COLO668 (cell line): ENCODE results near the gene STK32C.
A peak's percentile ranks its signal among the peaks of the same experiment; 100 is the strongest.

Experiments
- DNase-seq: peaks from one replicate; lab custom pipeline; 2025; ENCODE audit not compliant: unreplicated experiment; lab: John Stamatoyannopoulos, UW

The STK32C gene

GRCh38 chr10:132189016-132189415 lies 118.7 kb downstream of the STK32C start:
- DNase-seq = no peak

DNA sequence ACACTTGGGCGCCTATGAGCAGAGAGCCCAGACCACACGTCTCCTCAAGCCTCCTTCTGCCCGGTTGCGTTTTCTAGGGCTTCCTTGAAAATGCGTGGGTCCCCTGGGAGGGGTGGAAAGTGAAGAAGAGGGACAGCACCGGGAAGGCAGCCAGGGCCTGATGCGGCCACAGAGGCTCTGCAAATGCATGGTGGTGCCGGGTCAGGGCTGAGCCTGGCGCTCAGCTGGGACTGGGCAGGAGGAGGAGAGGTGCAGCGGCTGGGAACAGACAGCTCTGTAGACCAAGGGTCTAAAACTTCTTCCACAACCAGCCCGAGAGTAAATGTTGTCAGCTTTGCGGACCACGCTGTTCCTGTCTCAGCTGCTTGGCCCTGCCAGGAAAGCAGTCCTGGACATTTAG lies 119.4 kb downstream of the STK32C start:
- no peak for DNase-seq

GRCh38 chr10:132187430-132188138 lies 120.2 kb downstream of the STK32C start:
- peak; percentile 22 for DNase-seq

DNA sequence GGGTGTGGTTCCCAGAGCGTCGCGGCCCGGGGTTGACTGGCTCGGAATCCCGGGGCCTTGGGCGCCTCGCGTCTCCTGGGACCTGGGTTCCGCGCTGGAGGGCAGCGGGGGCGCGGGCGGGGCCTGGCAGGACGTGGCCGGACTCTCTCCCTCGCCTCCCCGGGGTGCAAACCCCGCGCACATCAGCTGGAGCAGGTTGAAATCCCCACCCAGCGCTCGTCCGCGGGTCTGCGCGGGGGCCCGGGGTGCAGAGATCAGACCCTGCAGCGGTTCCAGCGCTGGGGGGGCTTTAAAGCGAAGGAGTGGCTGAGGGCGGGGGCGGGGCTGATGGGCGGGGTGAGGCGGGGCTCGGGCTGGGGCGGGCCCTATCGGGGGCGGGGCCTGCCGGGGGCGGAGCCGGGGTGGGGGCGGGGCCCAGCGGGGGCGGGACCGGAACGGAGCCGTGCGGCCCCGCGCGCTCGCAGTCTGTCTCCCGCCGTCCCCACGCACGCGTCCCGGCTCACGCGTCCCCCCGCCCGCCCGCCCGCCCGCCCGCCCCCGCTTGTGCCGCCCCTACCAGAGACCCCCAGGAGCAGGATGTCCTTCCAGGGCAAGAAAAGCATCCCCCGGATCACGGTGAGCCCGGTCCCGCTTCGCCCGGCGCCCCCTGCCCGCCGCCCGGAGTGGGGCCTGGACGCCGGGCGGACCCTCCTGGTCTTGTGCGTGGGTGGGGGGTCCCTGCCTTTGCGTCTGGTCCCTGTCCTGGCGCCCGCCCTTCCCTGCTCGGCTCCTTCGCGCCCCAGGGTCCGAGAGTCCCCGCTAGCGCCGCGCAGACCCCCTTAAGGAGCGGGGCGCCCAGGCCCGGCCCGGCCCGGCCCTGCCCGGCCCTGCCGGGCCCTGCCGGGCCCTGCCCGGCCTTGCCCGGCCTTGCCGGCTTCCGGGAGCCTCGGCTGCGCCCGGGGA lies 121.0 kb downstream of the STK32C start, which contains the start of gene DPYSL4:
TSS of gene DPYSL4 (plus strand) at position 461 of the 942 bp plus-strand sequence. CDS start at position 577, 116 bp downstream.
- peak; percentile 48 for DNase-seq

DNA sequence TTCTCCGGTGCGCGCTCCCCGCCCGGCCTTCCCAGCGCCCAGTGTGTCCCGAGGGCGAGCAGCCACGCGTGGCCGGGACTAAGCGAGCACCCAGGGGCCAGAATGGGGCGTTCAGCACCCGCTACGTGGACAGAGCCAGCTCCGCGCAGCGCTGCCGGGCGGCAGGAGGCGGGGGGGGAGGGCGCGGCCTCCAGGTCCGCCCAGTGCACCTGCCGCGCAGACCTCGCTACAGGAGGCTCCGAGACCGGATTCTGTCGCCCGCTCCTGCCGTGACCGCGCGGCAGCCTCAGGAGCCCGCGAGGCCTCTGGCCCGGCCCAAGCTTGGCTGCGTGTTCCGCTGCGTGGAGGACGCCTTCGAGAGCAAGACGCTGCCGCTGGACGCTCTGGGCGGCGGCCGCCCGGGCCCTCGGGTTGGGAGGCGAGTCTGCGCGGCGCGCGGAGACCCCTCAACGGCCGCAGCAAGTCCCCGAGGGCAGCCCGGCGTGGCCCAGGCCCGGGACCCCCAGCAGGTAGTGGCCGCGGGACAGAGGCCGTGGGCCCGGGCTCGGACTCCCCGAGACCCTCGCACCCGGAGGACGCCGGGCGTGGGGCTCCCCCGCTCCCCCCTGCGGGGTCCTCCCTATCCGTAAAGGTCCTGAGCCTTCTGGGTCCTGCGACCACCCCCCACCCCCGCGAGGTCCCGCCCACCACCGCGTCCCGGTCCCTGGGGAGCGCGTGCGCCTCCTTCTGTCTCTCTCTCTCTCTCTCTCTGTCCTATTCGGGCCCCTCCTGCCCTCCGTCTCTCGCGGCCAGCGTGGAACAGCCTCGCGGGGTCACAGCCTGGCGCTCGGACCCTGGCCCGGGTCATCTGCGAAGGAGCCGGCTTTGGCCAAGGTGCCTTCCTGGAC lies 121.9 kb downstream of the STK32C start:
- peak; percentile 77 for DNase-seq

GRCh38 chr10:132184816-132185593 lies 122.7 kb downstream of the STK32C start:
- DNase-seq = peak; percentile 15

DNA sequence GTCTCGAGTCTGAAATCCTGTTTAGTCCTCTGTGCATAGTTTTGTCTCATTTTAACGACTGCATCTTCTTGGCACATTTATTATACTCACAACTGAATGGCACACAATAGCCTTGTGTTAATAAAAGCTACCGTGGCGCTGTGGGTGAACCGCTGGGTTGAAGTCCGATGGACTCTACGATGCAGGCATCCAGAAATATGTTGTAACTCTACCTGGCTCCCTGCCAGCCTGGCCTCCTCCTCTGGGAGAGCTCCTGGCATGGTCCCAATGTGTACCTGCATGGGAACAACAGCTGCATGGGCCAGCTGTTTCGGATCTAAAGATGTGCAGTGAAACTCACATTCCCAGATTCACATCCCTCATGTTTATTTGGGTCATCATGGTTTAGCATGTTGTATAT lies 124.7 kb downstream of the STK32C start:
- peak; percentile 84 for DNase-seq

DNA sequence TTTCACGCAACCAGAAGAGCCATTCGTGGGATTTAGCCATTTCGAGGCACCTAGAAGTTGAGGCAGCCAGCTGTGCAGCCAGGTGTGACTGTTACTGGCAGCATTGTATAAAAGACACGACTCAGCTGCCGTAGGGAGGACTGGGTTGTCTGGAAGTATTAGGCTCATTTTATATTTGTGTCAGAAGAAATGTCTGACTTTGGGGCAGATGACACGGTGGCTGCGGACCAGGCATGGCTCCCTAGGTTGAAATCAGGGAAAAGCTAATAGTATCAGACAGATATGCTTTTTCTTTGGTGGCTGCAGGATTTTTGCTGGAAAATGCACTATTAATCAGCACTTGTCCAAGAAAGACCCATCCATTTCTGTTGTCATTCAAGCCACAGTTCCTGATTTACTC lies 125.2 kb downstream of the STK32C start:
- DNase-seq = no peak

- DNase-seq = no peak
Observed at GRCh38 chr10:132181691-132182425, 125.9 kb downstream of the STK32C start.

GRCh38 chr10:132180736-132181135 lies 127.0 kb downstream of the STK32C start:
- no peak for DNase-seq

GRCh38 chr10:132179551-132180392 lies 128.0 kb downstream of the STK32C start:
- DNase-seq = no peak

- no peak for DNase-seq
Observed at GRCh38 chr10:132178672-132179545, 128.8 kb downstream of the STK32C start.

GRCh38 chr10:132178046-132178445 lies 129.7 kb downstream of the STK32C start:
- DNase-seq = no peak

- no peak for DNase-seq
Observed at GRCh38 chr10:132176623-132177500, 130.9 kb downstream of the STK32C start.

DNA sequence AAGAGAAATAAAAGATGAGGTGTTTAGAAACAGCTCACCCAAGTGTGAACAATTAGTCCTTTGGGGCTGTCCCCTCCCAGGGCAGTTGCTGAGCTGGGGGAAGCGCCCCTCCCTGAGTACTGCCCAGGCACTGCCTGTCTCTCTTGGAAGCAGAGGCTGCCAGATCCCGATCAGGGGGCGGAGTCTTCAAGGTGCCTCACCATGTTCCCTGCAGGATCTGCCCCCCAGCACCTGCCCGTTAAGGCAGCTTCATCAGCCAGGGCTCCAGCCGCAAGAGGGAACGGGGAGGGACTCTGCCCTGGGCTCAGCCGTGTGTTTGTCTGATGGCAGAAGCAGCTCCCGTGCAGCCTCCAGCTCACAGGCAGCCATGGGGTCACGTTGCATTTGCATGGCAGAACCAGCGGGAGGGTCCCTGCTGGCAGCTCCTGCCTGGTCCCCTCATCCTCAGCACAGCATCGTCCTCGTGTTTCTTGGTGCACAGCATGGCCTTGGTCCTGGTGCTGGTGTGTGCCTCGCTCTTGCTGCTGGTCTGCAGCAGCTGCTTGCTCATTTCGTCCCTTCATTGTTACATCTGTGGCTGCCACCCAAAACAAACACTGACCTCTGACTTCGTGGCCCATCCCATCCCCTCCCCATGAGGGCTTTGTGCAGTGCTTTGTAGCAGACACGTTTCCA lies 131.7 kb downstream of the STK32C start:
- DNase-seq = peak; percentile 25

GRCh38 chr10:132175408-132175807 lies 132.3 kb downstream of the STK32C start:
- no peak for DNase-seq
